Hindlimb muscle (tissue), 1 donor: ENCODE measurements around the gene MYO15B. TPM values are rescaled to one million over a fixed set of nuclear protein-coding genes. Genes with fewer than 3 reads are reported as not detected.

ENCODE experiments used
- DNase-seq: peaks from one replicate; pipeline ENCODE4 v3.0.0-alpha.2; 2013
- polyA plus RNA-seq: library from polyadenylated mRNA; unstranded; fragments of 120-200 nt; gene quantifications from one replicate; pipeline ENCODE4 v1.2.1, GENCODE V29; 2013; ENCODE audit not compliant: insufficient read length

MYO15B gene
- polyA plus RNA-seq, 1 donor, result 145 TPM

DNA sequence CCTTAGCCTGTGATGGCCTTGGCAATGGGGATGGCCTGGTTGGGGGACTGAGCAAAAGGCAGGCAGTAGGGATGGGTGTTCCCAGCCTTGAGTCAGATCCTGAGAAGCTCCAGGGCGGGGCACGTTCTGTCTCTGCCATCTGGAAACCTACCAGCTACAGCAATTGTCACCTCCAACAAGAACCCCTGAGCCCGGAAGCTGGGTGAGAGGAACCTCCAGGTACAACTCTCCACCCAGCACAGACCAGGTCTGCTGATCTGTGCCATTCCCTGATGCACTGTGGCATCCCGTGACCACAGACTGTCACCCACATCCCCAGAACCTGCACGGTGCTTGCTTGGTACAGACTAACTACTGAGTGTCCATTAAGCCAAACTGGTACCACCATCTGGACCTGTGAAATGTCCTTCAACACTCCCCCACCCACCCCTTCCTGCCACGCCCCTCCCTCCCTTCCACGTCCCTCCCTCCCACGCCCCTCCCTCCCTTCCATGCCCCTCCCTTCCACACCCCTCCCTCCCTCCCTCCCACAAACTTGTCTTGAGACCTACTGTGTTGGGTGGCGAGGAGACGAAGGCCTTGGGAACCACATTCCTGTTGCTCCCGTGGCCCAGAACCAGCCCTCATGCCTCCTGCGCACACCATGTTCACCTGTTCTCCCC, 16.6 kb downstream of the MYO15B start:
- DNase-seq, result no peak

DNA sequence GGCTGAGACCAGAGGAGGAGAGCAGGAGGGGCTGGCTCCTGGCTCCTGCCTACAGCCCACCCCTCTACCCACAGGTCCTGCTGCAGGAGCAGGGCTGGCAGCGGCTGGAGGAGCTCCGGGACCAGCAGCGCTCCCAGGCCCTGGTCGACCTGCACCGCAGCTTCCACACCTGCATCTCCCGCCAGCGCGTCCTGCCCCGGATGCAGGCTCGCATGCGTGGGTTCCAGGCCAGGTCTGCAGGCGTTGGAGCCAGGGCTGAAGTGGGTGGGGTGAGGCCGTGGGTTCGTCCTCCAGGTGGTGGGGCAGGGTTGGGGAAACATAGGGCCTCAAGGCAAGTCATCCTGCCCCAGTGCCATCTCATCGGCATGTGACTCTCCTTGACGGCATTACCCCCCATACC, 18.2 kb downstream of the MYO15B start:
- DNase-seq, result no peak

DNA sequence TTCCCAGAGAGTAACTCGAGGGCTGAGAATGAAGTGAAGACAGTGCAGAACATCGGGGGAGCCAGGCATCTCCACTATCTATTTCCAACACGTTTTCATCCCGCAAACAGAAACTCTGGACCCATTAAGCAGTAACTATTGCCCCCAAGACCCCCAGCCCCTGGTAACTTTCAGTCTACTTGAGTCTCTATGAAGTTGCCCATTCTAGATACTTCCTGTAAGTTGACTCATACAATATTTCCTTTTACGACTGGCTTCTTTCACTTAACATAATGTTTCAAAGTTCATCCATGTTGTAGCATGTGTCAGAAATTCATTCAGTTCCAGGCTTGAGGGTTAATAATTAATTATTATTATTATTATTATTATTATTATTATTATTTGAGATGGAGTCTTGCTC, 19.5 kb downstream of the MYO15B start:
- no peak for DNase-seq

DNA sequence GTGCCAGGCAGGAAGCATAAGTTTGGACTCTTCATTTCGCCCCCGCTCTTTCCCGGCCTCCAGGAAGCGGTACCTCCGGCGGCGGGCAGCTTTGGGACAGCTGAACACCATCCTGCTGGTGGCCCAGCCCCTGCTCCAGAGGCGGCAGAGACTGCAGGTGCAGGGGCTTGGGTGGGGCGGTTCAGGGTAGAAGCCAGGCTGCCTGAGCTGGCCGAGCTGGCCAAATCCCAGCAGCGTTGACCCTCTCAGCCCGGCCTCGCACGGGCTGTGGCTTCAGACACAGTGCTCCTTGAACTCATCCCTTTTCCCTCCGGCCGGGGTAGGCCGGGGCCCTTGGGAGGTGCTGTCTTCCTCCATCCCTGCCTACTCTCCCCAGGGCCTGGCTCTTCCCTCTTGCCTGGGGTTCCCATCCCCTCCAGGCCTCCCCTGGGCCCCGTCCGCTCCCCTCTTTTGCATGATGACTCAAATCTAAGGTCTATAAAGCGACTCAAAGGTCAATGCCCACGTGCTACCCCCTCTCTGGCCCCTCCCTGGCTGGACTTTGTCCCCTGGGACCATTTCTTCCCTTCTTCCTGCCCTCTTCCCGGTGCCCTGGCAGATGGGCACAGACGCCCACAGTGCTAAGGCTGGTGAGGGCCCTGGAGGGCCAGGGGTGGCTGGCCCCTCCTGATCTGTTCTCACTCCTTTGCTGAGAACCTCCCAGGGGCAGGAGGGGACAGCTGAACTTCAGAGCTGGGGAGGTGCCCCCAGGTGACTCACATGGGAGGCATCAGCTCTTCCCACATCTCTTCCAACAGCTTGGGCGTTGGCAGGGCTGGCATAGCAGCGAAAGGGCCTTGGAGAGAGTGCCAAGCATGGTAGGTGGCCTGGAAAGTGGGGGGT, 22.7 kb downstream of the MYO15B start:
- DNase-seq, result no peak

DNA sequence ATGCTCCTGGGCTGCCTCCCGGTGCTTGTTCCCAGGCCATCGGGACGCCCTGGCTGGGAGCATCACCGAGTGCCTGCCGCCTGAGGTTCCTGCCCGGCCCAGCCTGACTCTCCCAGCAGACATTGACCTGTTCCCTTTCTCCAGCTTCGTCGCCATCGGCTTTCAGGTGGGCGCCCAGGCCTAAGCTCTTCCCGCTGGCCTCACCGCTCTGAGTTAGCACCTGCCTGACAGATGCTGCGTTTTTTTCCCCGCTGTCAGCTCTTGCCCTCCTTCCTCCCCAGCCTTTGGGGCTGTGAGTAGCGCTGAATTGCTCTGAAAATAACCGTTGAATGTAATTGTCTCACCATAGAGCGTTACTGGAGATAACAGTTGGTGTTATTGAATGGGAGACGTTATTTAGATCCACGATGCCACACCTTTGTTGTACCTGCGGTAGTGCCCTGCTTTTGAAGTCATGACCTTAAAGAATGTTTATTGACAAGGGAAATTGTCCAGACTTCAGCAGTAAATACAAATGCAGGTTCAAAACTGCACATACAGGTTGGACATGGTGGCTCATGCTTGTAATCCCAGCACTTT, 24.3 kb downstream of the MYO15B start:
- DNase-seq, result no peak

DNA sequence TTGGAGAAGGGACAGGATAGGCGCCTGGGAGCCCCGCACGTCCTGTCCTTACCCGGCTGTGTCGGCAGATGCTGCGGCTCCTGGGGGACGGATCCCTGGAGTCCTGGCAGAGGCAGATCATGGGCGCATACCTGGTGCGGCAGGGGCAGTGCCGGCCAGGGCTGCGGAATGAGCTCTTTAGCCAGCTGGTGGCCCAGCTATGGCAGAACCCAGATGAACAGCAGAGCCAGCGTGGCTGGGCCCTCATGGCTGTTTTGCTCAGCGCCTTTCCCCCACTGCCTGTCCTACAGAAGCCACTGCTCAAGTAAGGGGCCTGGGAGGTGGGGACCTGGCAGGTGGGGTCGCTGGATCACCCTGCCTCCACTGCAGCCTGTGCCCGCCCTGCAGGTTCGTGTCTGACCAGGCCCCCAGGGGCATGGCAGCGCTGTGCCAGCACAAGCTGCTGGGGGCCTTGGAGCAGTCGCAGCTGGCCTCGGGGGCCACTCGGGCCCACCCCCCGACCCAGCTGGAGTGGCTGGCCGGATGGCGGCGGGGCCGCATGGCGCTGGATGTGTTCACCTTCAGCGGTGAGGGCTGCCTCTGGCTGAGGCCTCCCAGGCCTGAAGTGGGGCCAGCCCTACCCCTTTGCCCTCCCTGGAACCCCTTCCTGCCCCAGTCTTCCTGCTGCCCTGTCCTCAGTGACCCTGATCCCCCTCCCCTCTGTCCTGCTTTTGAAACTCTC, 25.5 kb downstream of the MYO15B start:
- DNase-seq, result no peak

DNA sequence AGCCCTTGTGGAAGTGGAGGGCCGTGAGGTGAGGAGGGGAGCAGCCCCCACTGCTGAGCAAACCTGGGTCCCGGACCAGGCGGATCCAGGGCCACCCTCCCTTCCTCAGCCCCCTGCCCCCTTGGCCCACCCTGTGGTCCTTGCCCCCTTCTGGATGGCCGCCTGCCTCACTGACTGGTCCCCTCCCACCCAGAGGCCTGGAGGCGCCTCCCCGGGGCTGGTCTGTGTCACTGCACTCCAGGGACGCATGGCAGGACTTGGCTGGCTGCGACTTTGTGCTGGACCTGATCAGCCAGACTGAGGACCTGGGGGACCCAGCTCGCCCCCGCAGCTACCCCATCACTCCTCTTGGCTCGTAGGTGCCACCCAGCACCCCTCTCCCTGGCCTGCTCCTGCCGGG, 26.4 kb downstream of the MYO15B start:
- no peak for DNase-seq

DNA sequence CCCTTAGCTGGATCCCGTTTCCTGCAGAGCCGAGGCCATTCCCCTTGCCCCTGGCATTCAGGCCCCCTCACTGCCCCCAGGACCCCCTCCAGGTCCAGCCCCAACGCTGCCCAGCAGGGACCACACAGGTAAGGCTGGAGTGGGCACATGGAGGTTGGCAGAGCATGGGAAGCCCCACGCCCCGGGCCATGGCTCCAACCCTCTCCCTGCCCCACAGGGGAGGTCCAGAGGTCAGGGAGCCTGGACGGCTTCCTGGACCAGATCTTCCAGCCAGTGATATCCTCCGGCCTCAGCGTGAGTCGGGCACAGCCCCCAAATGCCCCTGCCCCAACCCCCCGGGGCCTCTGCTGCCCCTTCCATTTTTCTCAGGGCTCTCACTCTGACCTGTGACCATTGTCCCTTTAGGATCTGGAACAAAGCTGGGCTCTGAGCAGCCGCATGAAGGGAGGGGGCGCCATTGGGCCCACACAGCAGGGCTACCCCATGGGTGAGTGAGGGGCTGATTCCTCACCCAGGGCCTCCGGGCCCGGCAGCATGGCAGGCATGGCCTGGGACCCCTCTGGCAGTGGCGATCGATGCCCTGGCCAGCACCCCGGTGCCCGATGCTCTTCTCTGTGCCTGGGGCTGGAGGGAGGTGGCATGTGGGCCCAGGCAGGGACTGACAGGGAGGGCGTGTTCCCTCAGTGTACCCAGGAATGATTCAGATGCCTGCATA, 27.1 kb downstream of the MYO15B start:
- DNase-seq, result no peak

DNA sequence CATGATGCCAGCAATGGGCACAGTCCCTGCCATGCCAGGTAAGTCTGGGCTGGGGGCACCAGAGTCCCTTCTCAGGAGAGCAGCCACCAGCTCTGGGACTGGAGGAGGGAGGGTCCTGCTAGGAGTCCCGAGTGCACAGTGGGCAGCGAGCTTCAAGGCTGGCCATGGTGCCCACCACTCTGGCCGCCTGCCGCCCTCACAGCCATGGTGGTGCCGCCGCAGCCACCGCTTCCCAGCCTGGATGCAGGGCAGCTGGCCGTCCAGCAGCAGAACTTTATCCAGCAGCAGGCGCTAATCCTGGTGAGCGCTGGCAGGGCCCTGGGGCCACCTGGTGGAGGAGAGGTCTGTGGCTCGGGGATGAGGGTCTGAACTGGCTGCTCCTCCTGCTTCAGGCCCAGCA, 27.7 kb downstream of the MYO15B start:
- DNase-seq, result no peak

DNA sequence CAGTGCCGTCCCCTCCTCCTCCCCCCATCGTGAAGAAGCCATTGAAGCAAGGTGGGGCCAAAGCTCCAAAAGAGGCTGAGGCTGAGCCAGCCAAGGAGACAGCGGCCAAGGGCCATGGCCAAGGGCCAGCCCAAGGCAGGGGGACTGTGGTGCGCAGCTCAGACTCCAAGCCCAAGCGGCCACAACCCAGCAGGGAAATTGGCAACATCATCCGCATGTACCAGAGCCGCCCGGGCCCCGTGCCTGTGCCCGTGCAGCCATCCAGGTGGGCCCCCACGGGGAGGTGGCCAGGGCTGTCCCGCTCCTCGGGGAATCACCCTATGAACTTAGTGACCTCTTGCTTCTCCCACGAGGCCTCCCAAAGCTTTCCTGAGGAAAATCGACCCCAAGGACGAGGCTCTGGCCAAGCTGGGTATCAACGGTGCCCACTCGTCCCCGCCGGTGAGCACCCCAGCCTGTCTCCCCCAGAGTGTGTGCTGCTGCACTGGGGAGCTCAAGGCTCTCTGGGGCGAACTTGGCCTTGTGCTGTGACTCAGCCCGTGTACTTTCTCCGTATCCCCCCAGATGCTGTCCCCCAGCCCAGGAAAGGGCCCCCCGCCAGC, 29.0 kb downstream of the MYO15B start:
- DNase-seq, result no peak

DNA sequence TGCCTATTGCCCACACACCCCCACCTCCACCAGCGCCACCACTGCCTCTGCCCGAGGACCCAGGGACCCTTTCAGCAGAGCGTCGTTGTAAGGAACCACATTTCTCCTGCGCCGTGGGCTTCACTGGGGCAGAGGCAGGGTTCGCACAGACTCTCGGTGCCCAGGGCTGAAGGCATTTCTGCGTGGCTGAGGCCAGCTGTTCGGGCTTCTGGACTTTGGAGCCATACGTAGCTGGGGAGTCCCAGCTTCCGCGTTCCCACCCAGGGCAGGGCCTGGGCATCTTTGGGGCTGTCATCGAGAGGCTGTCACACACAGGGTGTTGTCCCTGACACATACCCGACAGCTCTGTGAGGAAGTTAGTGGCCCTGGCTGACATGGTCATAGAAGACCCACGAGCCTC, 29.6 kb downstream of the MYO15B start:
- no peak for DNase-seq

DNA sequence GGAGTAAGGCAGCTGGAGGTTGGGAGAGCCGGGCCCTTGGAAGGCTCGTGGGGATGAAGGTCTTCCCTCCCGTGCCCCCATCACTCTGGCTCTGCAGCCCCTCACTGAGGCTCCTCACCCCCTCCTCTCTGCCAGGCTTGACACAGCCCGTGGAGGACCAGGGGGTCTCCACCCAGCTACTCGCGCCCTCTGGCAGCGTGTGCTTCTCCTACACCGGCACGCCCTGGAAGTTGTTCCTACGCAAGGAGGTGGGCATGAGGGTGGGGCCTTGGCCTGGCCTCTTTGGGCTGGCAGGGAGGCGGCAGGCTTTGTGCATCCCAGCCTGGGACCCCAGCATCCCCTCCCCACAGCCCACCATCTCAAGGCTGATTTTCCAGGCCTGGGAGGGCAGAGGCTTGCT, 30.1 kb downstream of the MYO15B start:
- DNase-seq, result no peak

DNA sequence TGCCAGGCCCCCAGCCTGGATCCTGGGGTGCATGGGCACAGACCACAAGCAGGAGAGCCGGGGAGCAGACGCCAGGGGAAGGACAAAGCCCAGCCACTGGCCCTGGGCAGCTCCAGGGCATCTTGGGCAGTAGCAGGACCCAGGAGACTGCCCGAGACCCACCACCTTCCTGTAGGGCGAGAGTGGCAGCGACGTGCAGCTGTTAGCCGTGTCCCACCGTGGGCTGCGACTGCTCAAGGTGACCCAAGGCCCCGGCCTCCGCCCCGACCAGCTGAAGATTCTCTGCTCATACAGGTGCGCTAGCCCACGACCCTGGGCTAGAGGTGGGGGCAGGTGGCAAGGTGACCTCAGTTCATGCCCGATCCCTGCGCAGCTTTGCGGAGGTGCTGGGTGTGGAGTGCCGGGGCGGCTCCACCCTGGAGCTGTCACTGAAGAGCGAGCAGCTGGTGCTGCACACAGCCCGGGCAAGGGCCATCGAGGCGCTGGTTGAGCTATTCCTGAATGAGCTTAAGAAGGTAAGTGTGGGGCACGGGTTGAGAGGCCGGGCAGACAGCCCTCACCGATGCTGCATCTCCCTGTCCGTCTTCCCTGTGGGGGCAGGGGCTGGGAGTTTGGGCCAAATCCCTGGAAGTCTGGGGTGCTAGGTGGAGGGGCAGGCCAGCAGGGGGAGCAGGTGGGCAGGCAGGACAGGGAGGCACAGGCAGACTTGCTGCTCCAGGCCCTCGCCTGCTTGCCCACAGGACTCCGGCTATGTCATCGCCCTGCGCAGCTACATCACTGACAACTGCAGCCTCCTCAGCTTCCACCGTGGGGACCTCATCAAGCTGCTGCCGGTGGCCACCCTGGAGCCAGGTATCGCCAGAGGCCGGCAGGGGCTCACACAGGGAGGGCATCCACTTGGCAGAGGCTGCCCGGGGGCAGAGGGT, 32.2 kb downstream of the MYO15B start:
- no peak for DNase-seq

DNA sequence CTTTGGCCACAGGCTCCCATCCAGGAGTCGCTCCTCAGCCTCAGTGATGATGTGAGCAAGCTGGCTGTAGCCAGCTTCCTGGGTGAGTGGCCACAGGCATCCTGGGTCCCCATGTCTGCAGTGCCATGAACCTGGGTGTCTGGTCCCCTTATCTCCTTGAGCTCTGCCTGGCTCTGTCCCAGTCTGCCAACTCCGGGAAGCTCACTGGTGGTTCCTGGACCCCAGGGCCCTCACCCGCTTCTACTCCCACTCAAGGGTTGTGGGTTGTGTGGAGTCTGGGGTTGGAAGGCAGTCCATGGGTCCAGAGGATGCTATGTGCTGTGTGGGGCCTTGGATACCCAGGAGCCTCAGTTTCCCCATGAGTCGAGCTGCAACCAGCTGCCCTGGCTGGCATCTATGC, 33.9 kb downstream of the MYO15B start:
- DNase-seq, result no peak

DNA sequence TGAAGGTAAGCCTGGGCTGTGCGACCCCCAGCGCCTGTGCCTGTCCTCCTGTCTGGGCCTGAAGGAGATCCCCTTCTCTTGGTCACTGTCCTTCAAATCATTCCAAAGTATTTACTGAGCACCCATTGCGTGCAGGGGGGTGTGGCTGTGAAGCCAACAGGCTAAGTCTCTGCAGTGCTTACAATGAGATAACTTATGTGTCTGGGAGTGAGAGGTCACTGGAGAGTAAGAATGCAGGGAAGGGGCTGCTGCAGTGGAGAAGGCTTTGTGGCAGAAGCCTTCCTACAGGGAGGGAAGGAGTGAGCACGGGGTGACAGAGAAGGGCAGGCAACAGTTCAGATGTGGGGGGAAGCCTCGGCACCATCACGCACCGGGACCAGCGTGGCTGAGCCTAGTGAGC, 34.5 kb downstream of the MYO15B start:
- no peak for DNase-seq

DNA sequence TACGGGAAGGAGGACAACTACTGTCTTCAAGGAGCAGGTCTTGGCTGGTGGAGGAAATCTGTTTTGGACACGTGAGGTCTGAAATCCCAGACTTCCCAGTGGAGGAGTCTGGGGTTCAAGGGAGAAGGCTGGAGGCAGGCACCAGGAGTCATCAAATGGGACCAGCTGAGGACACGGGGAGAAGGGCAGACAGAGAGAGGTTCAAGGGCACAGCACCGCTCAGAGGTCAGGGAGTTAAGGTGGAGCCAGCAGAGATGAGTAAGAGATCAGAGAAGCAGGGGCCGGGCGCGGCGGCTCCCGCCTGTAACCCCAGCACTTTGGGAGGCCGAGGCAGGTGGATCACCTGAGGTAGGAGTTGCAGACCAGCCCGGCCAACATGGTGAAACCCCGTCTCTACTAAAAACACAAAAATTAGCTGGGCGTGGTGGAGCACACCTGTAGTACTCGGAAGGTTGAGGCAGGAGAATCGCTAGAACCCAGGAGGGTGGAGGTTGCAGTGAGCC, 35.2 kb downstream of the MYO15B start:
- no peak for DNase-seq

DNA sequence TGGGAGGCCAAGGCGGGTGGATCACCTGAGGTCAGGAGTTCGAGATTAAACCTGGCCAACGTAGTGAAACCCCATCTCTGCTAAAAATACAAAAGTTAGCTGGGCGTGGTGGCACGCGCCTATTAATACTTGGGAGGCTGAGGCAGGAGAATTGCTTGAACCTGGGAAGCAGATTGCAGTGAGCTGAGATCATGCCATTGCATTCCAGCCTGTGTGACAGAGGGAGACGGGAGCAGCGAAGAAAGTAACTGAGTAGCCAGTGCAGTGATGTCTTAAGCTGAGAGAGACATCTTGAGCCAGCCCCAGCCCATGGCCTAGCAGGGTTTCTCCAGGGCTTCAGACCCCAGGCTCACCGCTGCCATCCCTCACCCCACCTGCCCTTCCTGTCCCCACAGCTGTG, 35.8 kb downstream of the MYO15B start:
- DNase-seq, result no peak

DNA sequence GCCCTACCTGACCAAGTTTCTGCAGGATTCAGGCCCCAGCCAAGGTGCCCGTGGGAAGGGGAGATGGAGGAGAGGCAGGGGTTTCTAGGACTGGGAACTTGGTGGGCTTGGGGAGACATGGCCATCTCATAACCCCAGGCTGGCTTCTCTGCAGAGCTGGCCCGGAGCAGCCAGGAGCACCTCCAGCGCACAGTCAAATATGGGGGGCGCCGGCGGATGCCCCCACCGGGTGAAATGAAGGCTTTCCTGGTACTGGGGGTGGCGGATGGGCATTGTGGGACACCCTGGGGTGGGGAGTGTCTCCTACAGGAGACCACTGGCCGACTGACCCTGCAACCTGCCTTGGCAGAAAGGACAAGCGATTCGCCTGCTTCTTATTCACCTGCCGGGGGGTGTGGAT, 36.4 kb downstream of the MYO15B start:
- no peak for DNase-seq

DNA sequence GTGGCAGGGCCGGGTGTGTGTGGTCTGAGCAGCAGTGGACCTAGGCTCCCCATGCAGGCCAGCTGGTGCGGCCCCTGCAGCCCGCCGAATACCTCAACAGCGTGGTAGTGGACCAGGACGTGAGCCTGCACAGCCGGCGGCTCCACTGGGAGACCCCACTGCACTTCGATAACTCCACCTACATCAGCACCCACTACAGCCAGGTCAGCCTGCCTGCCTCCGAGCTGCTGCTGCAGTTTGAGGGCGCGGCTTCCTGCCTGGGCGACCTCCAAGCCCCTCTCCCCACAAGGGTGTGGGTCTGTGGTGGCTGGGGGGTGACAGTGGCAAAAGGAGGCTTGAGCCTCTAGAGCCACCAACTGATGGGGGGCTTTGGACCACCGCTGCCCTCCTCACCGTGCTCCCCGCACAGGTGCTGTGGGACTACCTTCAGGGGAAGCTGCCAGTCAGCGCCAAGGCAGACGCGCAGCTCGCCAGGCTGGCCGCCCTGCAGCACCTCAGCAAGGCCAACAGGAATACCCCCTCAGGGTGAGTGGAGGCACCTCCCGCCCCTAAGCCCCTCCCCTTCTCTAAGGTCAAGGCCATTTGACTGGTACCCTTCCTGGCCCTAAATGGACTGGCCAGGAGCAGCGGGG, 37.2 kb downstream of the MYO15B start:
- DNase-seq, result no peak

DNA sequence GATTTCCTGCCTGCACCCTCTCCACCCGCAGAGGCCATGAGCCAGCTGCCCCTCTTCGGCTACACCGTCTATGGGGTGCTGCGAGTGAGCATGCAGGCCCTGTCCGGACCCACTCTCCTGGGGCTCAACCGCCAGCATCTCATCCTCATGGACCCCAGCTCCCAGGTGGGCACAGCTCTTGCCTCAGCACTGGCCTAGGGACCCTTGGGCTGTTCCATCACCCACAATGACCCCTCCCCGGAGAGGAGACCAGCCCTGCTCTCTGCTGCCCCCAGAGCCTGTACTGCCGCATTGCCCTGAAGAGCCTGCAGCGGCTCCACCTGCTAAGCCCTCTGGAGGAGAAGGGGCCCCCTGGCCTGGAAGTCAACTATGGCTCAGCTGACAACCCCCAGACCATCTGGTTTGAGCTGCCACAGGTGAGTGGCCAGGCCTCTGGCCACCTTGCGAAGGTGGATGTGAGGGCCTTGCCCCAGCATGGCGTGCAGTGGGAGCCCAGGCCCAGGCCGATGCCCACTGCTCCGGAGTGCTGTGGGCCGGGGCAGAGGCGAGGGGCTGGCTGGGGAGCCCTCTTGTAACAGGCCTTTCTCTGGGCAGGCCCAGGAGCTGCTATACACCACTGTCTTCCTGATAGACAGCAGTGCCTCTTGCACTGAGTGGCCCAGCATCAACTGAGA, 38.4 kb downstream of the MYO15B start:
- no peak for DNase-seq
